Pancreas (tissue), 10 donors: ENCODE measurements around the gene PPFIBP1. TPM values are rescaled to one million over a fixed set of nuclear protein-coding genes. Genes with fewer than 3 reads are reported as not detected.
A peak's percentile ranks its signal among the peaks of the same experiment; 100 is the strongest.

Source experiments
- ATAC-seq, 4 donors: fragments of 200-7000 bp; cut with Tn5 transposase; one replicate each; pipeline versions ENCODE4 v1.8.0 to v1.9.1; 2020; ENCODE audit warnings: mild to moderate bottlenecking in 4 of 4, moderate library complexity in 4 of 4
- DNase-seq, 6 donors: peaks; one replicate each; pipeline ENCODE4 v3.0.0-alpha.2; 2020
- FAIRE-seq: peaks from 2 replicates; lab custom pipeline; 2012; peaks lifted over from hg19 to GRCh38; lab: Jason Lieb, UNC
- H3K27ac ChIP-seq, 4 donors: fragments of 200-600 bp; sonication (generic); 1 replicate in 3 of 4; 2 replicates in 1 of 4; pipeline versions ENCODE4 v1.5.0 to v1.8.0; 2020
- H3K27me3 ChIP-seq, 4 donors: fragments of 200-600 bp; one replicate each; pipeline ENCODE4 v1.8.0; 2021
- H3K36me3 ChIP-seq, 3 donors: fragments of 200-600 bp; sonication (generic) in 1 of 3; one replicate each; pipeline versions ENCODE4 v1.5.0 to v1.8.0; 2020 to 2021
- H3K4me1 ChIP-seq, 3 donors: fragments of 200-600 bp; one replicate each; pipeline ENCODE4 v1.8.0; 2021
- H3K4me3 ChIP-seq, 4 donors: fragments of 200-600 bp; sonication (generic) in 2 of 4; one replicate each; pipeline versions ENCODE4 v1.5.0 to v1.8.0; 2020 to 2021
- H3K9me3 ChIP-seq, 4 donors: fragments of 200-600 bp; one replicate each; pipeline ENCODE4 v1.8.0; 2021
- CTCF ChIP-seq, 4 donors: fragments of 200-600 bp; sonication (generic) in 3 of 4; IDR thresholded peaks; one replicate each; pipeline versions ENCODE4 v1.5.0 to v1.8.0; 2021; ENCODE audit warnings: antibody characterized with exemption in 4 of 4
- WGBS, 2 donors: extraction: QIAGEN DNeasy Blood & Tissue Kit; methylation state at CpG; one replicate each; pipeline ENCODE4 v1.1.7; 2013; 5-methylcytosine and 5-hydroxymethylcytosine counted together
- intact Hi-C, 3 donors: fragments of 100-400 bp; cut with DNase I; formaldehyde crosslinking; loops; one replicate each; pipeline versions ENCODE4 v1.11.1 to v1.14.2; 2022
- polyA plus RNA-seq, 2 donors: library from polyadenylated mRNA; stranded (reverse); fragments of 200-250 nt; gene quantifications; one replicate each; pipeline ENCODE4 v1.2.3, GENCODE V29; 2013
- total RNA-seq, 6 donors: library from RNA; stranded (reverse); fragmentation: NEBNext Ultra II Directional in 4 of 6; extraction: Animal tissue kit (Norgen Biotek cat#: 25700) in 4 of 6; gene quantifications; one replicate each; pipeline versions ENCODE4 v1.2.1 to v1.2.4, GENCODE V29; 2021 to 2023
- donor health status: healthy with polysubstance abuse.
- donor health status: DM: no; HTN: no; CAD: no; lungs with moderate emphysema.
- donor health status: DM: no; HTN: no; CAD: no.
- donor health status: control.
- donor health status: control.
- donor health status: Bipolar disorder and iron deficiency.
- donor health status: DM: yes; HTN: yes; CAD: no.
- donor health status: DM: no; HTN: no; CAD: no.
- donor health status: DM: no; HTN: no; CAD: no.
- donor health status: DM: yes; HTN: yes; CAD: no.

The PPFIBP1 gene
- total and polyA plus RNA-seq, 8 donors, result 12.1 to 50.3 (median 32.9) TPM

GRCh38 chr12:27711967-27712366 is 188.0 kb downstream of the PPFIBP1 start:
- no peak for TF ChIP-seq CTCF (IDR thresholded peaks at IDR 0.05)
- H3K27ac ChIP-seq, result no peak overlapping the region
- H3K4me3 ChIP-seq, result peak overlapping the region in 1 of 4 donors; percentile 79
- peaks cover 8 to 11% (median 10%) of the 10 kb centered on the region in 3 donors for H3K4me1 ChIP-seq
- DNase-seq (no peak), ATAC-seq (no peak), FAIRE-seq (no peak)
- H3K36me3 ChIP-seq, result peaks cover 0 to 11% (median 10%) of the 10 kb centered on the region in 3 donors
- 44 to 58% methylated on average over 2 of the region's 2 CpGs for WGBS, 2 donors
- intact Hi-C loops, result no loop called here
- H3K27me3 ChIP-seq, result no peaks in the 10 kb centered on the region
- H3K9me3 ChIP-seq, result no peaks in the 10 kb centered on the region

- no peak for TF ChIP-seq CTCF (IDR thresholded peaks at IDR 0.05)
- H3K27ac ChIP-seq, result no peak overlapping the region
- H3K4me3 ChIP-seq, result no peak overlapping the region
- no peak for DNase-seq
- WGBS, 2 donors, result 75 to 80% methylated on average over 1 of the region's 1 CpG
- no peaks in the 10 kb centered on the region for H3K27me3 ChIP-seq
- FAIRE-seq, result no peak
- no peaks in the 10 kb centered on the region for H3K4me1 ChIP-seq
- intact Hi-C loops, result no loop called here
- no peak for ATAC-seq
- H3K9me3 ChIP-seq, result no peaks in the 10 kb centered on the region
- H3K36me3 ChIP-seq, result peaks cover 0 to 41% (median 0%) of the 10 kb centered on the region in 3 donors
Measured at GRCh38 chr12:27723212-27723611, 199.2 kb downstream of the PPFIBP1 start.

GRCh38 chr12:27730097-27730588 is 206.1 kb downstream of the PPFIBP1 start:
- no peak overlapping the region for H3K4me3 ChIP-seq
- ATAC-seq (no peak), FAIRE-seq (no peak), DNase-seq (no peak)
- H3K36me3 ChIP-seq, result peaks cover 0 to 7% (median 0%) of the 10 kb centered on the region in 3 donors
- H3K4me1 ChIP-seq, result no peaks in the 10 kb centered on the region
- WGBS, 2 donors, result 66 to 71% methylated on average over 4 of the region's 4 CpGs
- intact Hi-C loops, result loop anchor here in 2 of 3 donors (5.0 to 10.0 kb wide), 4 partner anchors 85 to 1145 kb away; no protein-coding TSS in a partner anchor
- no peaks in the 10 kb centered on the region for H3K27me3 ChIP-seq
- H3K9me3 ChIP-seq, result no peaks in the 10 kb centered on the region
- no peak overlapping the region for H3K27ac ChIP-seq
- no peak for TF ChIP-seq CTCF (IDR thresholded peaks at IDR 0.05)

GRCh38 chr12:27732281-27732680 is 208.3 kb downstream of the PPFIBP1 start:
- peak in 3 of 4 donors; percentile 32 to 45 (median 37) for ATAC-seq
- Histone ChIP-seq H3K9me3 (no peaks in the 10 kb centered on the region), H3K27me3 (no peaks in the 10 kb centered on the region), H3K4me1 (no peaks in the 10 kb centered on the region), H3K4me3 (no peak overlapping the region), H3K27ac (no peak overlapping the region), H3K36me3 (peaks cover 0 to 11% (median 0%) of the 10 kb centered on the region in 3 donors)
- no peak for DNase-seq
- intact Hi-C loops, result loop anchor here in 2 of 3 donors (5.0 to 10.0 kb wide), 4 partner anchors 83 to 1143 kb away; no protein-coding TSS in a partner anchor
- WGBS, 2 donors, result 33 to 51% methylated on average over 2 of the region's 2 CpGs
- TF ChIP-seq CTCF (IDR thresholded peaks at IDR 0.05), result no peak
- FAIRE-seq, result no peak

- Histone ChIP-seq H3K36me3 (peaks cover 0 to 20% (median 0%) of the 10 kb centered on the region in 3 donors), H3K27me3 (no peaks in the 10 kb centered on the region), H3K27ac (no peak overlapping the region), H3K9me3 (no peaks in the 10 kb centered on the region), H3K4me3 (no peak overlapping the region), H3K4me1 (no peaks in the 10 kb centered on the region)
- peak in 1 of 6 donors; percentile 48 for DNase-seq
- 14 to 20% methylated on average over 3 of the region's 3 CpGs for WGBS, 2 donors
- ATAC-seq, result peak; percentile 67 to 92 (median 87)
- TF ChIP-seq CTCF (IDR thresholded peaks at IDR 0.05), result peak; percentile 24 to 62 (median 58)
- FAIRE-seq, result peak; percentile 49
- intact Hi-C loops, result loop anchor here in 2 of 3 donors (5.0 to 10.0 kb wide), 4 partner anchors 82 to 1142 kb away; no protein-coding TSS in a partner anchor
Measured at GRCh38 chr12:27733052-27733656, 209.1 kb downstream of the PPFIBP1 start.
